ENCODE measurements around the gene HOXA9.

Gene HOXA9

DNA sequence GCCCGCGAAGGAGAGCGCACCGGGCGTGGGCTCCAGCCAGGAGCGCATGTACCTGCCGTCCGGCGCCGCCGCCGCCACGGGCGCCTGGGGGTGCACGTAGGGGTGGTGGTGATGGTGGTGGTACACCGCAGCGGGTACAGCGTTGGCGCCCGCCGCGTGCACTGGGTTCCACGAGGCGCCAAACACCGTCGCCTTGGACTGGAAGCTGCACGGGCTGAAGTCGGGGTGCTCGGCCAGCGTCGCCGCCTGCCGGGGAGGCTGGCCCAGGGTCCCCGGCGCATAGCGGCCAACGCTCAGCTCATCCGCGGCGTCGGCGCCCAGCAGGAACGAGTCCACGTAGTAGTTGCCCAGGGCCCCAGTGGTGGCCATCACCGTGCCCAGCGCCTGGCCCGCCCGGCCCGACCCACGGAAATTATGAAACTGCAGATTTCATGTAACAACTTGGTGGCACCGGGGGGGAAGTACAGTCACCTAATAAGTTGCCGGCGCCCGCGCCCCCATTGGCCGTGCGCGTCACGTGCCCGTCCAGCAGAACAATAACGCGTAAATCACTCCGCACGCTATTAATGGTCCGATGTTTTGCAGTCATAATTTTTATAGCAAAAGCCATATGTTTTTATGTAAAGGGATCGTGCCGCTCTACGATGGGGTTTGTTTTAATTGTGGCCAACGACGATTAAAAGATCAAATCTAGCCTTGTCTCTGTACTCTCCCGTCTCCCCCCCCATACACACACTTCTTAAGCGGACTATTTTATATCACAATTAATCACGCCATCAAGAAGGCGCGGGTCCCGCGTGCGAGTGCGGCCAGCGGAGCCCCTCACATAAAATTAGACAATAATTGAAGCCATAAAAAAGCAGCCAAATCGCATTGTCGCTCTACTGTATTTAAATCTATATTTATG is at the start of gene HOXA9:
HOXA9 (minus strand) TSS at position 449 of the 907 bp plus-strand sequence; CDS start at position 369, 80 bp downstream.
- DNase-seq: peak in 1 of 2 donors; percentile 68

DNA sequence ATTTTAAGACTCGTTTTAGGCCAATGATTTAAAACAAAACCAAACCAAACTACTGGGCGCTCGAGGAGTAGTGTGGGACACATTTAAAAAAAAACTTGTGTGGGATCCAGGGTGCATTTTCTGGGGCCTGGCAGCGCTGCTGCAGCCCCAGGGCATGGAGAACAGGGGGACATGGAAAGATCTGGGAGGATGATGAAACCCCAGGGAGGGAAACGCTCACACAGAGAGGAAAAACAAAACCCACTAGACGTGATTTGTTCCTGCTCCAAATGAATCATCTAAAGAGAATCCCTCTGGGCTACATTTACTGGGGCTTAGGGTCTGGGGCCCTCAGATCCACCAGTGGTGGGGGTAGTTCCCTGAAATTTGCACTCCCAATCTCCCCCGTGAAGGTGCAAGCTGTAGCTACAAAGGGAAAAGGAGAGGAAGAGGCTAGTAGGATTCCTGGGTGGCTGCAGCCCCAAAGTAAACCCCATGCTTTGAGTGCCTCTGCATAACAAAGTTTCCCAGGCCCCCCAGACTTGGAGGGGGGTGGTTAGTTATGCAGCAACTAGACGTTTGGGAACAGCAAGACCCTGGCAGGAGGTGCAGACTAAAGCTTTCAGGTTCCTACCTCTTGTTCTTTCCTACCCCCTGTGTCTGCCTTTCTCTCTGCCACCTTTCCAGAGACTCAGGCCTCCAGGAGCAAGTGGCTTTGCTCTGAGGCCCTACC is 49.1 kb upstream of the HOXA9 start:
- no peak for DNase-seq

DNA sequence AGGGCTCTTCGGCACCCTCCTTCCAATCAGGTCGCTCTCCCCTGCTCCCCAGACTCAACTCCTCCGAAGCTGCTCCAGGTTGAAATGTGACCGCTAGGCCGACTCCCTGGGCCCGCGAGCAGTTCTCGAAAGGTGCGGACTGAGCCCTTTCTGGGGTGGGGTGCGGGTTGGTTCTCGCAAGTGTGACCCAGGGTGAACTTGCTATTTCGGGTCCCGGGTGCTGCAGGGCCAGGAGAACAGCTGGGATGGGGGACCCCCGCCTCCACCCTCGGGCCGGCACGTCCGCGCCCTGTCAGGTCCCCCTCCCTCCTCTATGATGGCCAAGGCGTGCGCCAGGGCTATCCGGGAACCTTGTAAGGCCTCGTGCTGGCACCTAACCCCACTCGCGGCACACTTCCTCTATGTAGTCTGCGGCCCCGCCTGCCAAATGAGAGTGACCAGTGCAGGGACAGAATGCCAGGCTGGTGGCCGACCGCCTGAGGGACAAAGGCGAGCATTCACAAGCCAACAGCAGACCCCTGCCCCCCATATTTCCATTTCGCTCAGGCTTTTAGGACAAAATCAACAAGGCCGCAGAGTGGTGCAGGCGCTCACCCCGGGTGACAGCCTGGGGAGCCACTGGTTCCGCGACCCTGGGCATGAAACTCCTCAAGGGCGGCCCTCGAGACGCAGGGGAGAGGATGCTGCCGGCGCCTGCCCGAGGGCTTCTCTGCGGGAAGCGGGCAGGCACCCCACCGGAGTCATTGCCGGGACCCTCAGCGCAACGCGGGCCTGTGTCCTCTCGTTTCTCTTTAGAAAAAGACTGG is 48.3 kb upstream of the HOXA9 start:
- no peak for DNase-seq

DNA sequence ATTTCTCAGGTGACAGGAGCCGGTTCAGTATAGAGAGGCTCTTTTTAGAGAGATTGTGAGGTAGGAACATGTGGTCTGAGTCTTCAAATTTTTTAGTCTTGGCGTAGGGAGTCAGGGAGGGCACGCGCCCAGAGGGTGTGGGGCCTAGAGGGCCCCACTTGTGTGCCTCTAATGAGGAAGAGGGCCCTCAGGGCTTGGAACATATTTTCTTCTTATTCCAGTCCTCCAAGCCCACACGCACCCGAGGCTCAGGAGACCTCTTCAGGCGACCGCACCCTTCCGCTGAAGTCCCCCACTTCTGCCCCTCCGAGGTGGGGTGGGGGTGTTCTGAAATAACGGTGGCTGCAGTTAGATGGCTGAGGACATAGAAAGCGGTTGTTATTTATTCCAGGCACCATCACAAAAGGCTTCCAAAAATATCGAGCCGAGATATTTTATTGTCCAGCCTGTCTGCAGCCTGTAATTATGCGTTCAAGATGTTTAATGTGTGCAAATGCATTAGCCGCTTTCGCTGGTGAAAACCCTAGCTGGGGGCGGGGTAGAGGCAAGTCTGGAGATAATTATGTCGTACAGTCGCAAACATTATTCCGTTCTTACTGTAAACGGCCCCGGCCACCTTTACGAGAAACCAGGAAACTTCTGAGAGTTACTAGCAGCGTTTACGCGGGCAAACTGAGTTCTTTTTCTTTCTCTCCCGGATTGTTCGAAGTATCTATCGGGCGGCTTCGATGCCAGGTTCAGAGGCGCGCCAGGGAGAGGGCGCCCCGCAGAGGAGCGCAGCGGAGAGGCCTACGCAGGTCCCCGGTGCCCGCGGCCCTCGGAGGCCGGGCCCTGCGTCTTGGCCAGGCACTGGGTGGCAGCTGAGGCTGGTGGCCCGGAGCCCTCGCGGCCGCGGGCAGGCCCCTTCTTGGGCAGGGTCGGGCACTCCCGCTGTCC is 47.4 kb upstream of the HOXA9 start:
- DNase-seq: no peak

DNA sequence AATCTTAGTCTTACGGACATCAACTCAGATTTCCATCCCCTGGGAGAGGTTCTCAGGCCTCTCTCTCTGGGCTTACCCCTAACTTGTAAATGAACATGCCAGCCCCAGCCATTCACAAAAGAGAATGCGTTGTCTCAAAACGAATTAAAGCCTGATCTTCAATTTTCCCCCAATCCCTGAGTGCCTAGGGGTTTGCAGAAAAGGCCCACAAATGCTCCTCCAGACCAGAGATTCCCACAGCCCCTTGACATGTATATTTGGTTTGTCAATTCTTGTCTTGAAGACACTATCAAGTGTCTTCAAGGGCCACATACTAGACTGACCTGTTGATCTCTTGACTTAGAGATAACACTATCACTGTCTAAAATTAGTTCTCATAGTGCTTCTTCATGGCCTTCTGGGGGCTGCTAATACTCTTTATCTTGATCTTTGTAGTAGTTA is 46.4 kb upstream of the HOXA9 start:
- no peak for DNase-seq

DNA sequence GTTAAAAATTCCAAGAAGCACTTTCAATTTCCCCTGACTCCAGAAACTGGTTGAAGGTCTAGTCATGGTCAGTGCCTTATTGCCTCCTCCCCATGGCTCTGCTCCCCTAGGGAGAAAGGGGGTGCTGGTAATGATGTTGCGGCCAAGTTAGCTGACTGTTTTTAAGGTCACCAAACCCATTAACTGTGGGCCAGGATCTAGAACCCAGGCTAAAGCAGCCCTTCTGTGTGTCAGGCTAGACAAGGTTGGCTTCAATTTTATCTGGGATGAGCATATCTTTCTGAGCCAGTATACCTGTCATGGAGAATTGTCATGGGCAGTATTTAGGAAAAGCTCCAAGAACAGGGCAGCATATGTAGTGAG is 45.7 kb upstream of the HOXA9 start:
- DNase-seq: no peak

DNA sequence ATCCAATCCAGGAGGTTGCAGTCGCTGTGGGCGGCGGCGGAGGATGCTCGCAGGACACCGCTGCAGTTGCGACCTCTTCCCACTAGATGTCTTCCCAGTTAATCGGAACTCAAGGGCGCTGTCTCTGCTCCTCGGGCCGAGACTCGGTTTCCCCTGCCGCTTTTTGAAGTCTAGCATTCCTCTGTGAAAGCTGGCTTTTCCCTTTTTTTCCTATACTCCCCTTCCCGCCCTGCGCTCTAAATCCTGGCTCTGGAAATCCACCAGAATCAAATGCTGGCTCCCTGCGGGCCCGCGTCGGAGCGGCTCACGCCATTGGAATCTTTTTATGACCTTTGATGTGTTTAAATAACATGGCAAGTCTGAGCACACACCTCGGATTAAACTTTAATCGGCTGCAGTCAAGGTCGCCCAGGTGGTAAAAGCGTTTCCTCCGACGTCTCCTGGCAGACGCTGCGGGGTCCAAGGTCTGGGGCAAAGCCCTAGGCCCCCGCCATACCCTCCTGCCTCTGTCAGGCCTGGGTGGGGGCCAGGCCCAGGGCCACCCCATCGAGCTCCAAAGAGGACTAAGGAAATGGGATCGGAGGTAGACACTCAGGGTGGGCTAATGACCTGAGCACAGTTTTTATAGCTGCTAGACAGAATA is 45.2 kb upstream of the HOXA9 start:
- DNase-seq: no peak

DNA sequence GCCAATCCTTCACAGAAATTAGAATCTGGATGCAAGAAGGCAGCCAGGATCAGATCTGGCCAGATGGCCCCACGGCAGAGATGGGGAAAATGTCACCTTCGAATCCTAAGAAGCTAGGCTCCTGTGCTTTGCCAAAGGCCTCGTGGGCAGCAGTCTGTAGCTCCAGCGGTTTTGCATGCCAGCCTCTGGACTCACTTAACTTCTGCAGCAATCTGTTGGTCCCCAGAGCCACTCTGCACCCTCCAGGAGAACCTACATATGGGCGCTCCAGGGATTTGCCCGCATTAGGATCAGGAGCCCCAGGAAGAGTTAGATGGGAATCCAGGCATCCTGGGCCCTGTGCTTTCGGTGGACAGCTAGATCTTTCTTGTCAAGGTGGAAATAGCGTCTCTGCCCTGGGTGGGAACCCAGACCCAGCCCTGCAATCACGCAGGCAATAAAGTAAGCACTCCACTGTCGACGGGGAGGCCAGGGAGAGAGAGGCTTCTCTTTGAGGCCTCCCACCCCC is 44.6 kb upstream of the HOXA9 start:
- DNase-seq: no peak

DNA sequence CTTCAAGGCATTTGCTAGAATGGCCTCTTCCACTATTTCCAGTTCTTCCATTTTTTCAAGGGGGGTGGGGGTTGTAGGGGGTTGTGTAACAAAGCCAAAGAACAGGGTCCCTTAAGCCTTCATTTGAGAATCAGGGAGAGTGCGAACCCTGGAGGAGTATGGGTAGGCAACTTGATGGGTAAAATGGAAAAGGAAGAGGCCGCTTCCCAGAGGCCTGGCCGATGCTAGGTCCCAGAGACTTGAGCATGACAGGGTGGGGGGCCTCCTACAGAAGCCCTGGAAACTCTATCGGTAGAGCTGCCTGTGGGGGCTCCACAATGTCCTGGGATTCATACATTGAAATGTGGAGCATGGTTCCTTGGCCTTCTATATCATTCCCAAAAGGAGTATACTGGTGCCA is 43.7 kb upstream of the HOXA9 start:
- DNase-seq: no peak

DNA sequence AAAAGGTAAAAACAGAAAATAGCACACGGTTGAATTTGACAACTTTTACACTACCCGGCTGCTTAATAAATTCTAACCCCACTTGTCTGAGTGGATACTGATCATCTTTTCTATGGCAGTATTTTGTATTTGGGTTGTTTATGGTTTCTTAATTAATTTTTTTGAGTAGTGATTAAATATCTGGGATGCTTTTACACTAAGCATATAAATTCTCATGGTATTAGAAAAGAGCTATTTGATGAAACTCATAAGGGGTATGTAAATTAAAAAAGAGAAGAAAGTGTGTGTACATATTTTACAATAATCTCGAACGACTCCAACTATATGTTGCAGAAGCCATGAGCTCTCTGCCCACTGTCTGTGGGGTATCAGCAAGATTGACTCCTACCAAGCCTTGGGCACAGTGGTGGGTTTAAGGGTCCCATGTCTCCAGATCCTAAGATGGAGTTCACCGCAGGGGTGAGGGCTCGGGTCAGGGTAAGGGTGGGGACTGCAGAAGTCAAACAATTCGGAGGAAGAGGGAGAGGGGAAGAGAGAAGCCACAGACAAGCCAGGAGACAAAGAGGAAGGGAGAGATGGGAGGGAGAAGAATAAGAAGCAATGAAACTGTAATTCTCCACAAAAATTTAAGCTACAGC is 42.1 kb upstream of the HOXA9 start:
- no peak for DNase-seq

DNA sequence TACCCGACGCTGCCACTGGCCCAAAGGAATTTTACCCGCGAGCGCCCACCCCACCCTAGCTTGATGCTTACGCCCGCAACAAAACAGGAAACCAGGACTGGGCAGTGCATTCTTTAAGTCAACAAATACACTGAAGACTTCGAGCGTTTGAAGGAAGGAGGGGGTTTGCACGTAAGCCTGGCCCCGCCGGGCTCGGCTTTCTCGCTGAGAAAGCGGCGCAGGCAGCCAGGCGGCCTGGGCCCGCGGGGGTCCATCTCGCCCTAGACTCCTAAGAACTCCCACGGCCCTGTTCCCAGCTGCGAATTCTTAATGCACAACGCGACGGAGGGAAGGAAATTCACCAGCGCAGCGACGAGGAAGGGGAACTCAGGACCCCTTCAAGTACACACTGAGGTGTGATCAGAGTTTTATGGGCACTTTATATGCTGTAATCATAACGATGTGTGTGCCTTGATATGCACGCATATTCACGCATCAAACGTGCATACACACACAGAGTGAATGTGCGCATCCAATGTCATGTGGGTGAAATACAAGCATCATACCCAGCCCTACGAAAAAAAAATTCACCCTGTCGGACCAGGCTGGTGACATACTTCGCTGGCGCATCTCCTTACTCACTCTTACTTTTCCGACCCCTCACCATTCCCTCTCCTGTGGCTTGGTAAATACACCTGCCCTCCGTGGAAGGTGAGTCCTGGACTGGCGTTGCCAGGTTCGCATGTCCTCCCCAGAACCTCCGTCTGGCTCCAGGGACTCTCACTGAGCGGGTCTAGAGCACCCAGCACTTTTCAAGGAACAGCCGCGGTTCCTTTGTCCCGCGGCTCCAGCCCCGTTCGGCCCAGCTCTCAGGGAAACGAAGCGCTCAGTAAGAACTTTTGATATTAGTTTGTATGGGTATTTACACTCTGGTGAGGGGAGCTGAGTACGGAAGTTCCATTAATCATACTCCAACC is 40.3 kb upstream of the HOXA9 start:
- no peak for DNase-seq

DNA sequence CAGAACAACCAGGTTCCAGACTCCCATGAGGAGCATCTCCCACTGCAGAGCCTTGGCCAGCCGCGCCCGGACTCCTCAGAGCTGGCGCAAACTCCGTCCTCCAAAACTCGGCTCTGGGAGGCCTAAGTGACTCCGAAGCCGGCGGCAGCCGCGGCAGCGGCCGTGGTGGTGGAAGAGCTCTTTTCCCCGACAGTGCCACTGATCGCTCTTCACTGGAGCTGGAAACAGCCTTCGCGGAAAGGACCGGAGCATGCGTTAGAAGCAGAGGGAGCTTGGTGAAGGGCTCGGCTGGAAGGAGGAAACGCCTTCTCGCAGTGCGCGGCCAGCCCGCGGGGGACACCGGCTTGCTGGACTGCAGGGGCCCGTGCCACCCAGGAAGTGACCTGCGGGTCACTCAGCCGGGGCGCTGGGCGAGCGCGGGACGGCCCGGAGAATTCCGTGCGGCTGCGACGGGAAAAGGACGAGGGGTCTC is 39.5 kb upstream of the HOXA9 start:
- DNase-seq: no peak

DNA sequence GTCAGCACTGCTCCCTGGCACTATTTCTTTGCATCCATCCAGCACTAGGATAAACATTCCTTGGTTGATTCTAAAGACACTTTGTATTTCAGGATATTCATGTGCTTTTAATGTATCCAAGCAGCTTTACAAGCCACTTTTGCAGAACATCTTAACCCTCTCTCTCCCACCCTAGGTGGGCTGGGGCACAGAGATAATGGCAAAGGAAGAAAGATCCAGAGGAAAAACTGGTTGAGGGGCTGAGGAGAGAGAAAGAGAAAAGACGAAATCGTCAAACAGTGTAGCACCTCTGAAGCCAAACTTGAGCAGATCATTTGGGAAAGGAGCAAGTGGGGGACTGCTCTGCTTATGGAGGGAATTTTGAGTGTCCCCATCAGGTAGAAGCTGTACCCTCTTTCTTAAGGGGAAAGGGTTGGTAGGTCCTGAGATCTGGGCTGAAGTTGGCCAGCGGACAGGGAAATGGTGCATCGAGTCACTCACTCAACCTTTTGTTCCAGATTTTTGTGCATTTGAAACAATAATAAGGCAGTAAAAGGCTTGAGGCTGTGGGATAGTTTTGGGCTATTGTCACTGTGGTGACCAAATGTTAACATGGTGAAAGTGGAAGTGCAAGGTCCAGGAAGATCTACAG is 38.7 kb upstream of the HOXA9 start:
- DNase-seq: no peak

DNA sequence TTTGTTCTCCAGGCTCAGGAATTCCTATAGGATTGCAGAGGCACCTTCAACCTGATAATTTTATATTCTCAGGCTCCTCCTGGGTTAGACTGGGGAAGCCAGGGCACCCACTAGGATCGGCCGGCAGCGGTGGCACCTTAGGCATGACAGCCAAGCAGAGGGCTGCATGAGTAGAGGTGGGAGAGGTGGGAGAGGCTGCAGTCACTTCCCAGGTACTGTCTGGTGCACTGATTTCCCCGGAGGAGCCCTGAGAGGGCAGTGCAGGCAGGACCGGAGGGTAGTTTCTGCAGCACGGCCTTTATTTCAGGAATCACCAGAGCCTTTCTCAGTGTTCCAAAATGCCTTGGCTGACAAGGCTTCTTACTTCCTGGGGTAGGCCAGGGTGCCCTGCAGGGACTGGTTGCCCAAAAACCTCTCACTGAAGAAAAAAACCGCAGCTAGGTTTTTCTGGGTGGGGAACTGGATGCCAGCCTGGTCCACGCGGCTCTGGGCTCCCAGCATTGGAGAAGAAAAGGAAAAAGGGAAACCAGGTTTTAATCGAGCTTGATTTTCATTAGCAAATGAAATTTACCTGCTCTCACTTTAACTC is 38.1 kb upstream of the HOXA9 start:
- DNase-seq: no peak

DNA sequence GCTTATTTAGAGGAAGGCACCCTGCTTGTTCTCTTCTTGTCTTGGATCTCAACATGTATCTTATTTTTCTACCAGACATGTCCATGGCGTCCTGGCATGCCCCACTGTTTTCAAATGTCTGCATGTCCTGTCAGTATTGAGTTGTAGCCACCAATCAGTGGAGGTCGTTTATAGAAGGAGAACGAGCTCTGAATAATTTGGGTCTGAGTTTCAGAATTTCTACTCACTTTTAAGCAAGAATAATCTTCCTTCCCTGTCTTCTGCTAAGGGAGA is 37.5 kb upstream of the HOXA9 start:
- no peak for DNase-seq

DNA sequence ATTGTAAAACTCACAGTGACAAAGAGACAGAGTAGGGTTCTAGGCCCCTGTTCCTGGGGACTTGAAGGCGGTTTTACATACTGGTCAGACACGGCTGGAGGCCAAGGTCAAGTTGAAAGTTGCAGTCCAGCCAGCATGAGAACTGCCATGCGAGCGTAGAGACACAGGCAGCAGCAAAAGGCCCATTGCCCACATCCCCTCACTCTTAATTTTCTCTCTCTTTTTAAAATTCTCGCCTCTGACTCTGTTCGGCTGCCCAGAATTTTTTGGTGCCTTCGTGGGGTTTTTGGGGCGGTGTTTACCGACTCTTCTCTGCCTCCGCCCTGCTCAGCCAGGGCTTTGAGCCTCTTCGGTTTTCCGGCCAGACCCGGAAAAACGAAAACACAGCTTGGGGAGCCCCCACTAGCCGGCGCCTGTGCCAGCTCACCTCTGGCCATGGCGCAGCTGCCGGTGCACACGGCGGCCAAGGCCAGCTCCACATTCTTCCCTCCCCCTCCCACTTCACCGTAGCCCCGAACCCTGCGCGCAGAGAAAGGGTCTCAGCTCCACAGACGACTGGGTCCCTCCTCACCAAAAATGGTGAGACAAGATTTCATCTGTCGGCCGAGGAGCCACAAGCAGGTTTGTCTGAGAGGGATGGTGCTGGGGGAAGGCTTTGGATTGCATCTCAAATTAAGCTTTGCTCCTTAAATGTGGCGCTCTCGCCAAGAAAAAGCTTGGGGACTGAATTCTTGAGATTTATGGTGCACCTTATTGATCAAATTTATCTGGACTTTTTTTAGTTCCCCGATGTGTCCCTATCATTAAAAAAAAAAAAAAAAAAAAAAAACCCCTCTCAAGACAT is 36.9 kb upstream of the HOXA9 start:
- no peak for DNase-seq

DNA sequence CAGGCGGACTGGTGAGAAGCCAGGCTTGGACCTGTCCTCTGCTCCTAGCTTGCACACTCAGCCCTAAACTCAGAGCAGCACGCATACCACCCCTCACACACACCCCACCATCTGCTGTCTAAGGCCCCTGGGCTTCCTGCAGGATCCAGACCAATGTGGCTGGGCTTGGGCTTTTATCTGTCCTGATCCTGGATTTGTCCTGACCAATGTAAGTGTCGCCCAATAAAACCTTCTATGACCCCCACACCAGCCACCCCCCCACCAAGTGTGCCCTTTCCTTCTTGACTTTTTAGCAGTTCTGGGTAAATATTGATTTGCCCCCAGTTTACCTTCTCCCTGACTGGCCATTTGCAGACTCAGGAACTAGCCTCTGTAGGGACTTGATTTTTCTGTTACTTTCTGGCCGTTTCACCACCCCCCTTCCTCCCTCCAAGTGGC is 36.3 kb upstream of the HOXA9 start:
- no peak for DNase-seq

Data from CD4-positive, alpha-beta T cell treated with Interleukin-4 for 1 hour (primary cell).